Colonic mucosa (tissue), 4 donors: ENCODE measurements around the gene TMEM236. TPM values are rescaled to one million over a fixed set of nuclear protein-coding genes. Genes with fewer than 3 reads are reported as not detected.

Experiments
- DNase-seq: peaks from one replicate; pipeline ENCODE4 v3.0.0-alpha.2; 2020
- H3K27ac ChIP-seq: fragments of 200-600 bp; one replicate; pipeline ENCODE4 v1.8.0; 2021
- H3K27me3 ChIP-seq: fragments of 200-600 bp; one replicate; pipeline ENCODE4 v1.8.0; 2021
- H3K36me3 ChIP-seq: fragments of 200-600 bp; one replicate; pipeline ENCODE4 v1.8.0; 2021
- H3K4me1 ChIP-seq: fragments of 200-600 bp; one replicate; pipeline ENCODE4 v1.8.0; 2021; ENCODE audit warnings: mild to moderate bottlenecking
- H3K4me3 ChIP-seq: fragments of 200-600 bp; one replicate; pipeline ENCODE4 v1.8.0; 2021
- H3K9ac ChIP-seq, 2 donors: one replicate each; pipeline ENCODE4 v1.7.0; 2013; ENCODE audit warnings: control low read depth in 2 of 2, low read depth in 2 of 2, low read length in 2 of 2
- H3K9me3 ChIP-seq: fragments of 200-600 bp; one replicate; pipeline ENCODE4 v1.8.0; 2021
- intact Hi-C: fragments of 100-400 bp; cut with DNase I; formaldehyde crosslinking; loops from one replicate; pipeline ENCODE4 v1.14.1; 2022
- total RNA-seq, 2 donors: library from RNA; stranded (reverse); fragmentation: NEBNext Ultra II Directional in 1 of 2; extraction: Animal tissue kit (Norgen Biotek cat#: 25700) in 1 of 2; gene quantifications; one replicate each; pipeline ENCODE4 v1.2.1, GENCODE V29; 2021
- TF ChIP-seq, protein P1 (sequence below): fragments of 200-600 bp; IDR thresholded peaks from one replicate; pipeline ENCODE4 v1.8.0; 2022; ENCODE audit warnings: antibody characterized with exemption, mild to moderate bottlenecking
- donor health status: healthy.
- donor health status: DM: no; HTN: no; CAD: no.
- donor health status: DM: no; HTN: no; CAD: no.

The TMEM236 gene
- total RNA-seq, 2 donors from 2014 or later, result 16.6 to 57.4 TPM

DNA sequence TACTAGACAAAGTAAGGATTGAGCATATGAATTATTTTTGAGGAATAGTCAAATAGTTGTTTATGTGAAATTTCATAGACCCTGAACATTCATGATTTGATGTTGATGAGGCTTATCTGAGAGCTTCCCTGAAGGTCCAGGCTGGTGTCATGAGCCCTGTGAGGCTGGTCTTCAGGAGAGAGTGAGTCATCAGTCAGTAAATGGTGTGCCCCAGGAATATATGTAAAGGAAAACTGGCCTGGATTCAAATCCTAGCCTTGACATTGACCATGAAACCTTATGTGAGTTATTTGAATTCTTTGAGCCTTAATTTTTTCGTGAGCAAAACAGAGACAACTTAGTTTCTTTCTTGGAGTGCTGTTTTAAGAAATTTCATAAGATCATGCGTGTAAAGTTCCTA, 6.2 kb downstream of the TMEM236 start:
- peak overlapping the region in 1 of 2 donors; percentile 29 for H3K9ac ChIP-seq
- H3K27ac ChIP-seq, result peak overlapping the region; percentile 92
- no peak for DNase-seq
- no peaks in the 10 kb centered on the region for H3K9me3 ChIP-seq
- no peaks in the 10 kb centered on the region for H3K36me3 ChIP-seq
- no peaks in the 10 kb centered on the region for H3K27me3 ChIP-seq
- intact Hi-C loops, result no loop called here
- H3K4me3 ChIP-seq, result no peak overlapping the region
- H3K4me1 ChIP-seq, result no peaks in the 10 kb centered on the region
- TF ChIP-seq, protein P1, sequence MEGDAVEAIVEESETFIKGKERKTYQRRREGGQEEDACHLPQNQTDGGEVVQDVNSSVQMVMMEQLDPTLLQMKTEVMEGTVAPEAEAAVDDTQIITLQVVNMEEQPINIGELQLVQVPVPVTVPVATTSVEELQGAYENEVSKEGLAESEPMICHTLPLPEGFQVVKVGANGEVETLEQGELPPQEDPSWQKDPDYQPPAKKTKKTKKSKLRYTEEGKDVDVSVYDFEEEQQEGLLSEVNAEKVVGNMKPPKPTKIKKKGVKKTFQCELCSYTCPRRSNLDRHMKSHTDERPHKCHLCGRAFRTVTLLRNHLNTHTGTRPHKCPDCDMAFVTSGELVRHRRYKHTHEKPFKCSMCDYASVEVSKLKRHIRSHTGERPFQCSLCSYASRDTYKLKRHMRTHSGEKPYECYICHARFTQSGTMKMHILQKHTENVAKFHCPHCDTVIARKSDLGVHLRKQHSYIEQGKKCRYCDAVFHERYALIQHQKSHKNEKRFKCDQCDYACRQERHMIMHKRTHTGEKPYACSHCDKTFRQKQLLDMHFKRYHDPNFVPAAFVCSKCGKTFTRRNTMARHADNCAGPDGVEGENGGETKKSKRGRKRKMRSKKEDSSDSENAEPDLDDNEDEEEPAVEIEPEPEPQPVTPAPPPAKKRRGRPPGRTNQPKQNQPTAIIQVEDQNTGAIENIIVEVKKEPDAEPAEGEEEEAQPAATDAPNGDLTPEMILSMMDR, result no peak

- Histone ChIP-seq H3K36me3 (no peaks in the 10 kb centered on the region), H3K4me3 (no peak overlapping the region), H3K4me1 (no peaks in the 10 kb centered on the region), H3K27me3 (no peaks in the 10 kb centered on the region), H3K9ac (peak overlapping the region in 1 of 2 donors; percentile 15), H3K27ac (peak overlapping the region; percentile 92), H3K9me3 (no peaks in the 10 kb centered on the region)
- DNase-seq, result no peak
- intact Hi-C loops, result no loop called here
- TF ChIP-seq, protein P1, result no peak
Measured at GRCh38 chr10:17758896-17759295, 6.9 kb downstream of the TMEM236 start.

DNA sequence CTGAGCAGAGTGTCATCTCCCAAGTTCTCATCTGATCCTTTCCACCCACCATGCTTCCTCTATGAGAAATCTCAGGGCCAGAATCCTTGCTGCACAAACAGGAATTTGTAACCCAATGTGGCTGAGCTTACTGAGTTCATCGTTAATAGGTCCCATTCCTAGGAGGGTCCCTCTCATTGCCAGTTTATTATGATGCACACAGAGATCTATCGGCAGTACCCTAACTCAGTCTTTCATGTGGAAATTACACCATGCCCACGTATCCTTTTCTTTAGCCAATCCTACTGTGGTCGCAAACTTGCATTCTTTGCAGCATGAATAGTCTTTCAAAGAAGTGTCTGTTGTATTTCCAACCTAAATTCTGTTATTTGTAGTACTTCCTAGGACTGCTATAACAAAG, 12.1 kb downstream of the TMEM236 start:
- Histone ChIP-seq H3K9ac (no peak overlapping the region), H3K4me3 (no peak overlapping the region), H3K36me3 (no peaks in the 10 kb centered on the region), H3K9me3 (no peaks in the 10 kb centered on the region), H3K27ac (no peak overlapping the region), H3K27me3 (no peaks in the 10 kb centered on the region), H3K4me1 (no peaks in the 10 kb centered on the region)
- no peak for DNase-seq
- intact Hi-C loops, result loop anchor here (5.0 kb wide), 1 partner anchor 33 kb away; no protein-coding TSS in a partner anchor
- TF ChIP-seq, protein P1, result no peak

- H3K4me1 ChIP-seq, result no peaks in the 10 kb centered on the region
- H3K9me3 ChIP-seq, result no peaks in the 10 kb centered on the region
- TF ChIP-seq, protein P1, result no peak
- DNase-seq, result no peak
- no peaks in the 10 kb centered on the region for H3K27me3 ChIP-seq
- H3K4me3 ChIP-seq, result no peak overlapping the region
- H3K9ac ChIP-seq, result no peak overlapping the region
- H3K36me3 ChIP-seq, result no peaks in the 10 kb centered on the region
- intact Hi-C loops, result no loop called here
- H3K27ac ChIP-seq, result no peak overlapping the region
Measured at GRCh38 chr10:17765602-17766001, 13.6 kb downstream of the TMEM236 start.

DNA sequence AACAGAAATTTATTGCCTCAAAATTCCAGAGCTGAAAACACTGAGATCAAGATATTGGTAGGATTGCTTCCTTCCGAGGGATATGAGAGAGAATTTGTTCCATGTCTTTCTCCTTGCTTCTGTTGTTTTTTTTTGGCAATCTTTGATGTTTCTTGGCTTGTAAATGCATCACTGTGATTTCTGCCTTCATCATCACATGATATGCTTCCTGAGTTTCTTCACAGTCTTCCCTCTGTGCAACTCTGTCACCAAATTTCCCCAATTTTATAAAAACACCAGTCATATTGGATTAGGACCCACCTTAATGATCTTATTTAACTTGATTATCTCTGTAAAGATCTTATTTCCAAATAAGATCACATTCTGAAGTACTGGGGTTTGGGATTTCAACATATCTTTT, 14.7 kb downstream of the TMEM236 start:
- no peak overlapping the region for H3K9ac ChIP-seq
- TF ChIP-seq, protein P1, result no peak
- no peaks in the 10 kb centered on the region for H3K27me3 ChIP-seq
- H3K27ac ChIP-seq, result no peak overlapping the region
- no peaks in the 10 kb centered on the region for H3K36me3 ChIP-seq
- intact Hi-C loops, result no loop called here
- H3K9me3 ChIP-seq, result no peaks in the 10 kb centered on the region
- H3K4me3 ChIP-seq, result no peak overlapping the region
- H3K4me1 ChIP-seq, result no peaks in the 10 kb centered on the region
- no peak for DNase-seq
